ENCODE results near the gene LCLAT1. TPM values are rescaled to one million over a fixed set of nuclear protein-coding genes. Genes with fewer than 3 reads are reported as not detected.

Gene LCLAT1
- total and polyA plus RNA-seq, 4 donors: 2.4 to 14.6 (median 10.7) TPM

DNA sequence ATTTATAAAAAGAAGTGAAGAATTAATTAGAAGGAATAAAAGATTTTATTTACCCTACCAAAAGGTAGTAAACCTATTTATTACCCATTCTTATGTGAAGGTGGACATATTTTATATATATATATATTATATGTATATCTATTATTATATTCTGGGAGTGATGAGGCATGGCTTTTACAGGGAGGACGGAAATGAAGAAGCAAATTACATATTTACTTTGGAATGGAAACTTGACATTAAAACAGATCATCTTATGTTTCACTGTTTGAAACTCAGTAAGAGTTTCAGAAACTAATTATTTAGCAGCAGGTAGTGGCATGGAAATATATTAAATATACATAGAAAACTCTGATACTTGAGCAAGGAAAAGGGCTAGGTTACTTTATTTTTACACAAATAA, 143.4 kb downstream of the LCLAT1 start:
- no peak for DNase-seq (ENCODE audit: low spot score)

DNA sequence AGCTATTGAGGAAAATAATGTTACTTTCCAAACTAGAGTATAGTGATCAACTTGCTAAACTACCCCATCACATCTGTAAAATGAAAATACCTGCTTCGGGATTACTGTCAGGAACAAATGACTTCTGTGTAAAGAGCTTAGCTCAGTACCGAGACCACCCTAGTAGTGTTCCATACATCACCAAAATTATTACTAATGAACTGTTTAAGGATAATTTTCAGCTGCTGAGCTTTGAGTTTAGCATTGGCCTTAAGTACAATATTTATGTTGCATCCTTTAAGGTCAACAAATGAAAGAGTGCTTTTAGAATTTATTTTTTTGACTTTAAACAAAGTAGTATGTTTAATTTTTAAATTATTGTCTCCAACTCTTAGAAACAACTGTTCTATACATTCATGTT, 144.1 kb downstream of the LCLAT1 start:
- no peak for DNase-seq (ENCODE audit: low spot score)
- no peaks in the 10 kb centered on the region for H3K4me1 ChIP-seq (ENCODE audit: control insufficient read depth in 4 of 4, insufficient read depth in 4 of 4, low read length in 3 of 4)
- H3K27me3 ChIP-seq (ENCODE audit: control insufficient read depth in 4 of 4, insufficient read depth in 4 of 4, low read length in 3 of 4): no peaks in the 10 kb centered on the region
- H3K4me3 ChIP-seq (ENCODE audit: low read depth in 1 of 3, low read length in 3 of 3): no peak overlapping the region
- no peaks in the 10 kb centered on the region for H3K36me3 ChIP-seq (ENCODE audit: control insufficient read depth in 4 of 4, insufficient read depth in 3 of 4, low read depth in 1 of 4, low read length in 3 of 4)
- no peak overlapping the region for H3K27ac ChIP-seq (ENCODE audit: low read depth in 1 of 2, low read length in 2 of 2)
- over 99% methylated on average over 2 of the region's 2 CpGs for WGBS
- H3K9me3 ChIP-seq (ENCODE audit: control insufficient read depth in 4 of 4, low read length in 3 of 4): no peaks in the 10 kb centered on the region
- no peak overlapping the region for H3K9ac ChIP-seq (ENCODE audit: low read depth in 1 of 2, low read length in 2 of 2)
- no peak for TF ChIP-seq FOXA2 (IDR thresholded peaks at IDR 0.05)
- no peak for TF ChIP-seq NR2F2 (IDR thresholded peaks at IDR 0.05)
- no peak for TF ChIP-seq EGR1 (IDR thresholded peaks at IDR 0.05; ENCODE audit: low read depth in 2 of 2)
- no peak for TF ChIP-seq JUND (IDR thresholded peaks at IDR 0.05)
- TF ChIP-seq YY1 (IDR thresholded peaks at IDR 0.05): no peak
- TF ChIP-seq TAF1 (conservative IDR thresholded peaks at IDR 0.05): no peak
- TF ChIP-seq, protein P1, sequence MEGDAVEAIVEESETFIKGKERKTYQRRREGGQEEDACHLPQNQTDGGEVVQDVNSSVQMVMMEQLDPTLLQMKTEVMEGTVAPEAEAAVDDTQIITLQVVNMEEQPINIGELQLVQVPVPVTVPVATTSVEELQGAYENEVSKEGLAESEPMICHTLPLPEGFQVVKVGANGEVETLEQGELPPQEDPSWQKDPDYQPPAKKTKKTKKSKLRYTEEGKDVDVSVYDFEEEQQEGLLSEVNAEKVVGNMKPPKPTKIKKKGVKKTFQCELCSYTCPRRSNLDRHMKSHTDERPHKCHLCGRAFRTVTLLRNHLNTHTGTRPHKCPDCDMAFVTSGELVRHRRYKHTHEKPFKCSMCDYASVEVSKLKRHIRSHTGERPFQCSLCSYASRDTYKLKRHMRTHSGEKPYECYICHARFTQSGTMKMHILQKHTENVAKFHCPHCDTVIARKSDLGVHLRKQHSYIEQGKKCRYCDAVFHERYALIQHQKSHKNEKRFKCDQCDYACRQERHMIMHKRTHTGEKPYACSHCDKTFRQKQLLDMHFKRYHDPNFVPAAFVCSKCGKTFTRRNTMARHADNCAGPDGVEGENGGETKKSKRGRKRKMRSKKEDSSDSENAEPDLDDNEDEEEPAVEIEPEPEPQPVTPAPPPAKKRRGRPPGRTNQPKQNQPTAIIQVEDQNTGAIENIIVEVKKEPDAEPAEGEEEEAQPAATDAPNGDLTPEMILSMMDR (IDR thresholded peaks at IDR 0.05; ENCODE audit: low read depth, low read length, missing input control): no peak
- TF ChIP-seq HNF4G (IDR thresholded peaks at IDR 0.05): no peak
- TF ChIP-seq SP1 (IDR thresholded peaks at IDR 0.05): no peak
- TF ChIP-seq GABPA (IDR thresholded peaks at IDR 0.05 in 1 of 2, conservative IDR thresholded peaks at IDR 0.05 in 1 of 2): no peak
- TF ChIP-seq, protein P2, sequence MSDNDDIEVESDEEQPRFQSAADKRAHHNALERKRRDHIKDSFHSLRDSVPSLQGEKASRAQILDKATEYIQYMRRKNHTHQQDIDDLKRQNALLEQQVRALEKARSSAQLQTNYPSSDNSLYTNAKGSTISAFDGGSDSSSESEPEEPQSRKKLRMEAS (IDR thresholded peaks at IDR 0.05): no peak
- TF ChIP-seq RAD21 (IDR thresholded peaks at IDR 0.05): no peak

More for the DNA sequence above, 143.4 kb downstream of the LCLAT1 start:
- no peak overlapping the region for H3K9ac ChIP-seq (ENCODE audit: low read depth in 1 of 2, low read length in 2 of 2)
- no peaks in the 10 kb centered on the region for H3K9me3 ChIP-seq (ENCODE audit: control insufficient read depth in 4 of 4, low read length in 3 of 4)
- no peak overlapping the region for H3K27ac ChIP-seq (ENCODE audit: low read depth in 1 of 2, low read length in 2 of 2)
- no peak overlapping the region for H3K4me3 ChIP-seq (ENCODE audit: low read depth in 1 of 3, low read length in 3 of 3)
- H3K36me3 ChIP-seq (ENCODE audit: control insufficient read depth in 4 of 4, insufficient read depth in 3 of 4, low read depth in 1 of 4, low read length in 3 of 4): no peaks in the 10 kb centered on the region
- WGBS: 91% methylated on average over 1 of the region's 1 CpG
- TF ChIP-seq TAF1 (conservative IDR thresholded peaks at IDR 0.05) (no peak), HNF4A (conservative IDR thresholded peaks at IDR 0.05) (no peak), FOXA2 (IDR thresholded peaks at IDR 0.05) (no peak), HNF4G (IDR thresholded peaks at IDR 0.05) (no peak), EGR1 (IDR thresholded peaks at IDR 0.05; ENCODE audit: low read depth in 2 of 2) (no peak), YY1 (IDR thresholded peaks at IDR 0.05) (no peak), RXRA (IDR thresholded peaks at IDR 0.05) (no peak), RAD21 (IDR thresholded peaks at IDR 0.05) (no peak), SP1 (IDR thresholded peaks at IDR 0.05) (no peak), FOXA1 (IDR thresholded peaks at IDR 0.05) (no peak), JUND (IDR thresholded peaks at IDR 0.05) (no peak), GABPA (IDR thresholded peaks at IDR 0.05 in 1 of 2, conservative IDR thresholded peaks at IDR 0.05 in 1 of 2) (no peak), NR2F2 (IDR thresholded peaks at IDR 0.05) (no peak)
- TF ChIP-seq, protein P3, sequence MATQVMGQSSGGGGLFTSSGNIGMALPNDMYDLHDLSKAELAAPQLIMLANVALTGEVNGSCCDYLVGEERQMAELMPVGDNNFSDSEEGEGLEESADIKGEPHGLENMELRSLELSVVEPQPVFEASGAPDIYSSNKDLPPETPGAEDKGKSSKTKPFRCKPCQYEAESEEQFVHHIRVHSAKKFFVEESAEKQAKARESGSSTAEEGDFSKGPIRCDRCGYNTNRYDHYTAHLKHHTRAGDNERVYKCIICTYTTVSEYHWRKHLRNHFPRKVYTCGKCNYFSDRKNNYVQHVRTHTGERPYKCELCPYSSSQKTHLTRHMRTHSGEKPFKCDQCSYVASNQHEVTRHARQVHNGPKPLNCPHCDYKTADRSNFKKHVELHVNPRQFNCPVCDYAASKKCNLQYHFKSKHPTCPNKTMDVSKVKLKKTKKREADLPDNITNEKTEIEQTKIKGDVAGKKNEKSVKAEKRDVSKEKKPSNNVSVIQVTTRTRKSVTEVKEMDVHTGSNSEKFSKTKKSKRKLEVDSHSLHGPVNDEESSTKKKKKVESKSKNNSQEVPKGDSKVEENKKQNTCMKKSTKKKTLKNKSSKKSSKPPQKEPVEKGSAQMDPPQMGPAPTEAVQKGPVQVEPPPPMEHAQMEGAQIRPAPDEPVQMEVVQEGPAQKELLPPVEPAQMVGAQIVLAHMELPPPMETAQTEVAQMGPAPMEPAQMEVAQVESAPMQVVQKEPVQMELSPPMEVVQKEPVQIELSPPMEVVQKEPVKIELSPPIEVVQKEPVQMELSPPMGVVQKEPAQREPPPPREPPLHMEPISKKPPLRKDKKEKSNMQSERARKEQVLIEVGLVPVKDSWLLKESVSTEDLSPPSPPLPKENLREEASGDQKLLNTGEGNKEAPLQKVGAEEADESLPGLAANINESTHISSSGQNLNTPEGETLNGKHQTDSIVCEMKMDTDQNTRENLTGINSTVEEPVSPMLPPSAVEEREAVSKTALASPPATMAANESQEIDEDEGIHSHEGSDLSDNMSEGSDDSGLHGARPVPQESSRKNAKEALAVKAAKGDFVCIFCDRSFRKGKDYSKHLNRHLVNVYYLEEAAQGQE (IDR thresholded peaks at IDR 0.05): no peak
- TF ChIP-seq, protein P1 (IDR thresholded peaks at IDR 0.05; ENCODE audit: low read depth, low read length, missing input control): no peak
- TF ChIP-seq, protein P2 (IDR thresholded peaks at IDR 0.05): no peak
- TF ChIP-seq, protein P4, sequence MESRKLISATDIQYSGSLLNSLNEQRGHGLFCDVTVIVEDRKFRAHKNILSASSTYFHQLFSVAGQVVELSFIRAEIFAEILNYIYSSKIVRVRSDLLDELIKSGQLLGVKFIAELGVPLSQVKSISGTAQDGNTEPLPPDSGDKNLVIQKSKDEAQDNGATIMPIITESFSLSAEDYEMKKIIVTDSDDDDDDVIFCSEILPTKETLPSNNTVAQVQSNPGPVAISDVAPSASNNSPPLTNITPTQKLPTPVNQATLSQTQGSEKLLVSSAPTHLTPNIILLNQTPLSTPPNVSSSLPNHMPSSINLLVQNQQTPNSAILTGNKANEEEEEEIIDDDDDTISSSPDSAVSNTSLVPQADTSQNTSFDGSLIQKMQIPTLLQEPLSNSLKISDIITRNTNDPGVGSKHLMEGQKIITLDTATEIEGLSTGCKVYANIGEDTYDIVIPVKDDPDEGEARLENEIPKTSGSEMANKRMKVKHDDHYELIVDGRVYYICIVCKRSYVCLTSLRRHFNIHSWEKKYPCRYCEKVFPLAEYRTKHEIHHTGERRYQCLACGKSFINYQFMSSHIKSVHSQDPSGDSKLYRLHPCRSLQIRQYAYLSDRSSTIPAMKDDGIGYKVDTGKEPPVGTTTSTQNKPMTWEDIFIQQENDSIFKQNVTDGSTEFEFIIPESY (IDR thresholded peaks at IDR 0.05): no peak
- TF ChIP-seq, protein P5, sequence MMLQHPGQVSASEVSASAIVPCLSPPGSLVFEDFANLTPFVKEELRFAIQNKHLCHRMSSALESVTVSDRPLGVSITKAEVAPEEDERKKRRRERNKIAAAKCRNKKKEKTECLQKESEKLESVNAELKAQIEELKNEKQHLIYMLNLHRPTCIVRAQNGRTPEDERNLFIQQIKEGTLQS (IDR thresholded peaks at IDR 0.05): no peak
- H3K27me3 ChIP-seq (ENCODE audit: control insufficient read depth in 4 of 4, insufficient read depth in 4 of 4, low read length in 3 of 4): no peaks in the 10 kb centered on the region
- no peaks in the 10 kb centered on the region for H3K4me1 ChIP-seq (ENCODE audit: control insufficient read depth in 4 of 4, insufficient read depth in 4 of 4, low read length in 3 of 4)
